GM12892 (cell line): ENCODE data around the gene RAB36.

ENCODE experiments used
- DNase-seq: peaks from one replicate; pipeline ENCODE4 v3.0.0; 2011; ENCODE audit not compliant: insufficient read length
- FAIRE-seq: peaks from 2 replicates; lab custom pipeline; 2011; peaks lifted over from hg19 to GRCh38; lab: Jason Lieb, UNC
- POLR2A ChIP-seq: IDR thresholded peaks from 2 replicates; pipeline ENCODE4 v1.6.1; 2011; ENCODE audit warnings: low read depth, low read length, control low read depth
- POLR2AphosphoS5 ChIP-seq: IDR thresholded peaks from 2 replicates; pipeline ENCODE4 v1.6.1; 2011; ENCODE audit warnings: low read depth, low read length, control low read depth
- TAF1 ChIP-seq: IDR thresholded peaks from 2 replicates; pipeline ENCODE4 v1.6.1; 2011; ENCODE audit warnings: low read depth, mild to moderate bottlenecking, control low read depth, low read length, borderline replicate concordance

The RAB36 gene

DNA sequence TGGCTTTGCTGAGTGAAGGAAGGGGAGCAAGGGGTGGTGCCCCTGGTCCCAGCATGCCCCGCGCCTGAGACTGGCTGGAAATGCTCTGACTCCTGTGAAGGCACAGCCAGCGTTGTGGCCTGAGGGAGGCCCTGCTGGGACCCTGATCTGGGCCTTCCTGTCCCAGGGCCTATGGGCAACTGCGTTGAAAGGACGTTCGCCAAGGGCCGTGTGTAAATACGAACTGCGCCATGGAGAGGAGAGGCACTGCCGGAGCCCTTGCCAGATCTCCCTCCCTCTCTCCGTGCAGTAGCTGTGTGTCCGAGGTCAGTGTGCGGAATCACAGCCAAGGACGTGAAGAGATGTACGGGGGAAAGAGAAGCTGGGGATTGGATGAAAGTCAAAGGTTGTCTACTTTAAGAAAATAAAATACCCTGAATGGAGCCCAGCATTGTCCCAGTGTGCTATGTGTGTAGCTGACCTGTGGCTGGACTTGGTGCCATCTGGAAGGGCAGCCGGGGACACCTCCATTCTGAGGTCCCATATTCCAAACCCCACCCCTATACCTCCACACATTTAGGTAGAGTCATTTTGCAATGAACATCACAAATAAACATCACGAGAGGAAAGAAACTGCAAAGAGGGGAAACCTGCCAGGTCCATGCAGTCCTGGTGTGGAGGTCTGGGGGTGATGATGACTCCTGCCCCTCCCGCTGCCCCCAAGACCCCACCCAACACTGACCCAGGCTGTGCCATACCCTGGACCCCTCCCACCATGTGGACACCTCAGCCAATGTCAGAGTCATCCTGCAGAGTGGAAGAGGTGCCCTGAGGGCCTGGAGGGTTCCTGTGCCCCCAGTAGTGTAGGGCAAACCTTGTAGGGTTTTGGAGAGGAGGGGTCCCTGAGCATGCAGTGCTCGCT is 20.4 kb upstream of the RAB36 start:
- no peak for TF ChIP-seq POLR2A
- no peak for TF ChIP-seq POLR2AphosphoS5
- TF ChIP-seq TAF1, result no peak
- FAIRE-seq (no peak), DNase-seq (no peak)

DNA sequence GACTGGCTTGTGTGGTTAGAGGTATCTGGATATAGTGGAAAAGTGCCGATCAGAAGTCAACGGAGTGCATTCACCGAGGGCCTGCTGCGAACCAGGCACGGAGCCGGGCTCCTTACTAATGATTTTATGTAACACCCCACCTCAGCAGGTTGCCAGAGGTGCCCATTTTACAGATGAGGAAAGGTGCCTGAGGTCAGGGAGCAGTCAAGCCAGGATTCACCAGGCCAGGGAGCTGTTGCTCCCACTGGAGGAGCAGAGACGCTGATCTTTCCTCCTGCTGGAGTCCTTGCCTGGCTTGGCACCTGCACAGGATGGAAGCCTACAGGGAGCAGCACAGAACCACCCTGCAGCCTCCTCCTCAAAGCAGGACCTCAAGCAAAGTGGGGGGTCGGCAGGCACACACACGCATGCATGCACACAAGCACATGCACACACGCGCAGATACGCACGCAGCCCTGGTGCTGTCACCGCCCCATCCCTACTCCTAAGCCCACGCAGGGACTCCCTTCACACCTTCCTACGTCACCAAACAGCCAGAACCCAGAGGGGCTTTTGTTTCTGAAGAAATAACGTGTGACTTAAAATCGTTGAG is 19.7 kb upstream of the RAB36 start:
- DNase-seq, result no peak
- no peak for FAIRE-seq
- no peak for TF ChIP-seq TAF1
- no peak for TF ChIP-seq POLR2A
- no peak for TF ChIP-seq POLR2AphosphoS5

DNA sequence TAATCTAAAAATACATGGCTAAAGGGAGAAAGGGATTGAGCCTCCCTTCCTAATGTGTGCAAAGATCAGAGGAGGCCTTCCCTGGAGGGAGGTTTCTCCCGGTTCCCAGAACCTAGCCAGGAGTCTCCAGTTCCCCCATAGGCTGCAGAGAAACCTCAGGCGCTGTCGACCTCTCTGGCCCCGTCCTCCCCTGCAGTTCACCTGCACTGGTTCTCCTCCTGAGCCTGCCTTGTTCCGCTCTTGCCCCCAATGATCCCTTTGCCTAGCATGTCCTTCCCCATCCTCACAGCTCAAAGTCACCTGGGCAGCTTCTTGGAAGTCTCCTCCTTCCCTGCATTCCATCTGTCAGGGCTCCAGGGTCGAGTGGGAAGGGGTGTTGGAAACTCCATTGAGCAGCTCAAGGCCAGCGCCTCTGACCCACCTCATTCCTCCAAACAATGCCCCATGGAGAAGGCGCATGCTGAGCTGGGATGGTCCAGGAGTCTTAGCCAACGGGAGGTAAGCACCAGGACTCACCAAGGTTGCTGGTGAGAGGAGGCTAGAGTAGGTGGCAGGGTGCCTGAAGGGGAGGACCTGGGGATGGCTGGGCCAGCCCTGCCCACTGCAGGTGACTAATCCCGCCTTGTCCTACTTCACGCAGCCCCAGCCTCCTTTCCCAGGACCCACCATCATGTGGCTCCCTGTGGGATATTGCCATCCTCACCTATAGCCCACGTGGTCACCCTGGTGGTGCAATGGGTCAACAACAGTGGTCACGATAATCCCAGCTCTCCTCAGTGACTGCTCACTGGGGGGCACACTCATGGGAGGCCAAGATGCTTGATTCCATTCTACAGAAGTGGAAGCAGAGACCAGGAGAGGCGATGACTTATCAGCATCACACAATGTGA is 18.9 kb upstream of the RAB36 start:
- no peak for FAIRE-seq
- no peak for DNase-seq
- TF ChIP-seq TAF1 (no peak), POLR2A (no peak), POLR2AphosphoS5 (no peak)

DNA sequence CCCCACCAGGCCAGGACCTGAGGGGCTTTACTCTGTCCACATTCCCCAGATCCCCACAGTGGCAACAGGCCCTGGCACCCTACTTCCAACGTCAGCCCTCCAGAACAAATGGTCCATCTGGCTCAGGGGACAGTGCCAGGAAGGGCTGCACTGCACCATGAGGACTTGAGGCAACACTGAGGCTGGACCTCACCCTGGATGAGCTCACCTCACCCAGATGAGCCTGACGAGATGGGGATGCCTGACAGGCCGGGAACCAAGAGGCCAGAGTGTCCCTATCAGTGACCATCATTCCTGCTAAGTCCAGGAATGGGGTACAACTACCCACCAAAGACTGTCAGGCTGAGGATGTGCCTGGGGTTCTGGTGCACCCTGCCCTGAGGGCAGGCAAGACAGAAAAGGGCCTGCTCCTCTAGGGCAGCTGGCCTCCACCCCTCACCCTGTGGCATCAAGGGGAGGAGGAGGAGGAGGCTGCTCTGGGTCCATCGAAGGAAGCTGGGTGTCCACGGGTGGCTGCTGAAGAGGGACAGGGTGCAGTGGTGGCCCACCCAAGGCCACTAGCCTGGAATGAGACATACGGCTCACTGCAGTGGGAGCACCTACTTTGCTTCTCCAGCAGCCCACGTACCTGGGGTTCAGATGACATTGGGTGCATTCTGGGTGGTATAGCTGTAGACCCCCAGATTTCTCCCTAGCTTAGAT is 18.1 kb upstream of the RAB36 start:
- TF ChIP-seq POLR2AphosphoS5, result no peak
- no peak for TF ChIP-seq TAF1
- no peak for TF ChIP-seq POLR2A
- DNase-seq (no peak), FAIRE-seq (no peak)

DNA sequence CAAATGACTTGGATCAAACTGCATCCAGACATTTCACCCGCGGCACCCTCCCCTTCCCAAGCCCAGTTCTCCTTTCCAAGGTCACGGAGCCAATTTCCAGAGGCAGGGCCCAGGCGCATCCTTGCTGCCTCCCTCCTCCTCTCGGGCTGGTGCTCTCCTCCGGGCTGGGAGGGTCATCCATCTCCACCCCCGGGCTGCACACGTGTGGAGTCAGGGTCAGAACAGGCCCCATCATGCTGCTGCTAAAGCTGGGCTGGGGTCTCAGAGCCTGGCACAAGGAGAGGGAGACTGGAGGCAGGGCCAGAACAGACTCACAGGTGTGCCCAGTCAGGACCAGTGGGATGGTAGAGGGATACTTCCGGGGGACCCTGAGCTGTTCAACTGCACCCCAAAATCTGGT is 17.5 kb upstream of the RAB36 start:
- no peak for DNase-seq
- TF ChIP-seq POLR2AphosphoS5 (no peak), TAF1 (no peak), POLR2A (no peak)
- no peak for FAIRE-seq

DNA sequence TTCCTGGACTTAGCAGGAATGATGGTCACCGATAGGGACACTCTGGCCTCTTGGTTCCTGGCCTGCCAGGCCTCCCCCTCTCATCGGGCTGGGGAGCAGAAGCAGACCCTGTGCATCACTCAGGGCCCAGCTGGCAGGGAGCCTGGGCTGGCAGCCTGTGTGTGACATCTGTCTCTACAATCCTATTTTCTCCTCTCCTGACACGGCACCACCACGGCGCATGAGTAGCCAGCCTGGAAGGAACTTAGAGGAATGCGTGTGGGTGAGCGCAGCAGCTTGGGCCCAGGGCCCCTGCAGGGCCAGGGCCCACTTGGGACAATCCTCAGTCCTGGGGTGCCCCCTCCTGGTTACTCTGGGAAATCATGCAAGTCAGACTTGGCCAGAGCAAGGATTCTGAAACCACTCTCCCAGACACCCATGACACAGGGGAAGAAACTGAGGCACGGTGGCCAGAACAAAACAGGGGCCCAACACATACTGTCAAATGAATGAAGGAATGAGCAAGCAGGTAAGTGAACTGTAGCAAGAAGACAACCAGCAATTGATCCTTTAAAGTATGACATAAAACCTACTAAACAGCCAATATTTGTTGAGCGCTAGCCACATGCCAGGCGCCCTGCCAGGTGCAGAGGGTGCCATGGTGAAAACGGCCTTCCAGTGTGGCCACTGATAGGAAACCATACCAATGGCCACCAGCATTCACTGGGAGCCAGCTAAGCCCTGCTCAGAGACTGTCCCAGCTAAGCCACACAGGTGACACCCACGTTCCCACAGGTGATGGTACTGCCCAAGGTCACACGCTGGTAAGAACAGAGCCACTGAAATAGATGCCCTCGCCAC is 16.8 kb upstream of the RAB36 start:
- FAIRE-seq (peak; percentile 95), DNase-seq (peak; percentile 81)
- TF ChIP-seq TAF1, result no peak
- TF ChIP-seq POLR2AphosphoS5, result no peak
- TF ChIP-seq POLR2A, result no peak

DNA sequence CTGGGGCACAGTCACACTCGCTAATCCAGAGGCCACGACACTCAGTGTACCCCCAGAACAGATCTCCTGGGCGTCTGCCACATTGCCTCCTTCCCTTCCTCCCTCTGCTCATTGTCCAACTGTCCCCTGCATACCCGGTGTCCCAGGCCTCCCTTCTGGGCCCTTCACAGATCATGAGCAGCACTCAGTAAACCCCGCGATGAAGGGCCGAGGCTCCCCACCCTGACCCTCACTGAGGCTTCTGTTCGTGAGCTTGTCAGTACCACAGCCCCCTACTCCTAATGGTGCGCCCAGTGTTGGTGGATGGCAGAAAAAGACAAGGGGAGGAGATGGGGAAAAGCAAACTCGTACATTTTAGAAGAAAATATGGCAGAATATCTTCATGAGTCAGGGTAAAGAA is 16.1 kb upstream of the RAB36 start:
- TF ChIP-seq TAF1, result no peak
- no peak for TF ChIP-seq POLR2A
- no peak for TF ChIP-seq POLR2AphosphoS5
- DNase-seq, result no peak
- no peak for FAIRE-seq

DNA sequence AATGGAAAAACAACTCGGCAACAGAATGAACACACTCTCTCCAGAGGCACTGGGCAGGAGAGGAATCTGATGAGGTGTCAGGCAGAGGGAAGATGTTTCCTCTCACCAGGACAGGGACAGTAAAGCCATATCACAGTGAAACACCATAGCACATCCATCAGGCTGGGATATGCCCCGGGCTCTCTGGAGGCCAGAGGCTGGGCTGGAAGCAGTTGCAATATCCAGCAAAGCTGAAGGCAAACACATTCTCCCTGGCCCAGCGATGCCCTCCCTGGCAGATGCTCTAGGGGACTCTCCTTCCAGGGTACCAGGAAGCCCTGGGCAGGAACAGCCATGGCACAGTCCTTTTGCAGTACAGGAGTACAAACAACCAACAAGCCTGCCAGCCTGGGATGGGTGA is 14.6 kb upstream of the RAB36 start:
- TF ChIP-seq POLR2A (no peak), POLR2AphosphoS5 (no peak), TAF1 (no peak)
- no peak for FAIRE-seq

DNA sequence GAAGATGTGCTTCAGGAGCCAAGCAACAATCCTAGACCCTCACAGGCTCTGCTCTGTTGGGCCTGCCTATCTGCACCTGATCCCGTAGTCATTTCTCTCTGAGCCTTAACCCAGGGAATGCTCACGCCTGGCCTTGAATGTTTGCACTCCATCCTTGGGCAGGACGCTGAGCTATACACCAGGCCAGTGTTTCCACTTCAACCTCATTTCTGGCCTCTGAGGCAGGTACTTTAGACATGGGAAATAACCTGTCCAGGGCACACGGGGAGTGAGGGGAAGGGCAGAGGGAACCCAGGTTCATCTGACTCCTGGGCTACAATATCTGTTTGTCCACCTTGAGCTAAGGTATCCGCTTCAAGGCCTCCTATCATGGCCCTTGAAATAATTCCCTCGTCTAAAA is 13.3 kb upstream of the RAB36 start:
- no peak for TF ChIP-seq TAF1
- no peak for TF ChIP-seq POLR2AphosphoS5
- no peak for FAIRE-seq
- DNase-seq, result no peak

More for the DNA sequence above, 14.6 kb upstream of the RAB36 start:
- DNase-seq, result no peak
